ENCODE results near the gene RALGDS.

DNA sequence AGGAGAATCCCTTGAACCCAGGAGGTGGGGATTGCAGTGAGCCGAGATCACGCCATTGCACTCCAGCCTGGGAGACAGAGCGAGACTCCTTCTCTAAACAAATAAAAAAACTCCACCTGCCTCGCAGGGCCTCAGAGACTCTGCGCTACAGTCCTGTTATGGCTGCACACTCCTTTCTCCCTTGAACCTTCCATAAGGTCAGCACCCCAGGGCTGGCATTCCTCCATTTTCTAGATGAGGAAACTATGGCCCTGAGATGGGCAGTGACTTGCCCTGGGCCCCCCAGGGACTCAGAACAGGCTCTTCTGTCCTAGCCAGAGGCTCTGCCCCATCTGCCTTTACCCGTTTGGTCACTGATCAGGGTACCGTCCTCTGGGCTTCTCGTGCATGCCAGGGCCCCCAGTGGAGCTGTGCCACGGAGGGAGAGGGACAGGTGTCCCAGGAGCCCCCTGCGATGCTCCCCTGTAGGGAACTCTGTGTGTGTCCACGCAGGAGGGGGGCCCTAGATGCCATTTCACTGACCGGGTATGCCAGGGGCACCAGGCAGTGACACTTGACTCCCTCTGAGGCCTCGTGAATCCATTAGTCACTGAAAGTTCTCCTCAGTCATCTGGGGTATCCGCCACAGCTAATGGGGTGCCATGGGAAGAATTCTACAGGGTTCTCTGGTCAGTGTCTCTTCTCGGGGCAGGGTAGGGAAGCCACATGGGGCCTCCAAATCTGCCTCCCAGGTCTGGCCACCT lies 16.2 kb downstream of the RALGDS start:
- no peak for TF ChIP-seq EZH2phosphoT487 (IDR thresholded peaks at IDR 0.05; ENCODE audit: borderline replicate concordance, low read depth, low read length)
- TF ChIP-seq, protein P1, sequence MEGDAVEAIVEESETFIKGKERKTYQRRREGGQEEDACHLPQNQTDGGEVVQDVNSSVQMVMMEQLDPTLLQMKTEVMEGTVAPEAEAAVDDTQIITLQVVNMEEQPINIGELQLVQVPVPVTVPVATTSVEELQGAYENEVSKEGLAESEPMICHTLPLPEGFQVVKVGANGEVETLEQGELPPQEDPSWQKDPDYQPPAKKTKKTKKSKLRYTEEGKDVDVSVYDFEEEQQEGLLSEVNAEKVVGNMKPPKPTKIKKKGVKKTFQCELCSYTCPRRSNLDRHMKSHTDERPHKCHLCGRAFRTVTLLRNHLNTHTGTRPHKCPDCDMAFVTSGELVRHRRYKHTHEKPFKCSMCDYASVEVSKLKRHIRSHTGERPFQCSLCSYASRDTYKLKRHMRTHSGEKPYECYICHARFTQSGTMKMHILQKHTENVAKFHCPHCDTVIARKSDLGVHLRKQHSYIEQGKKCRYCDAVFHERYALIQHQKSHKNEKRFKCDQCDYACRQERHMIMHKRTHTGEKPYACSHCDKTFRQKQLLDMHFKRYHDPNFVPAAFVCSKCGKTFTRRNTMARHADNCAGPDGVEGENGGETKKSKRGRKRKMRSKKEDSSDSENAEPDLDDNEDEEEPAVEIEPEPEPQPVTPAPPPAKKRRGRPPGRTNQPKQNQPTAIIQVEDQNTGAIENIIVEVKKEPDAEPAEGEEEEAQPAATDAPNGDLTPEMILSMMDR (conservative IDR thresholded peaks at IDR 0.05; ENCODE audit: low read length) = no peak

Measured in OCI-LY7 (cell line).